Activated CD4-positive, alpha-beta memory T cell treated with anti-CD3 and anti-CD28 coated beads, Interleukin-2, amount 10 ng/mL, durations not matched to agents 7 days and 5 days (primary cell): ENCODE data around the gene SMIM45. TPM values are rescaled to one million over a fixed set of nuclear protein-coding genes. Genes with fewer than 3 reads are reported as not detected.

ENCODE experiments used
- CTCF ChIA-PET: fragments of 350-600 bp; sonication (Branson Sonifier 250); formaldehyde crosslinking; loops from one replicate; lab custom pipeline; 2021; ENCODE audit warnings: antibody characterized with exemption, inconsistent platforms; lab: Charles Lee
- POLR2A ChIA-PET: fragments of 350-600 bp; sonication (Branson Sonifier 250); formaldehyde crosslinking; loops from one replicate; lab custom pipeline; 2021; ENCODE audit warnings: antibody characterized with exemption; lab: Charles Lee
- DNase-seq: peaks from one replicate; pipeline ENCODE4 v3.0.0-alpha.2; 2020
- H3K27ac Mint-ChIP-seq: one replicate; pipeline ENCODE4 v1.8.0; 2021; ENCODE audit warnings: mild to moderate bottlenecking, mixed read lengths
- H3K27me3 Mint-ChIP-seq: one replicate; pipeline ENCODE4 v1.8.0; 2021; ENCODE audit warnings: mixed read lengths
- H3K36me3 Mint-ChIP-seq: one replicate; pipeline ENCODE4 v1.8.0; 2021; ENCODE audit warnings: low read depth, mixed read lengths
- H3K4me1 Mint-ChIP-seq: one replicate; pipeline ENCODE4 v1.8.0; 2021; ENCODE audit warnings: mixed read lengths
- H3K4me3 Mint-ChIP-seq: one replicate; pipeline ENCODE4 v1.8.0; 2021; ENCODE audit warnings: mild to moderate bottlenecking, mixed read lengths
- H3K9me3 Mint-ChIP-seq: one replicate; pipeline ENCODE4 v1.8.0; 2021; ENCODE audit warnings: mixed read lengths
- total RNA-seq, 2 experiments: library from RNA; stranded (reverse); gene quantifications; one replicate each; pipeline ENCODE4 v1.2.3, GENCODE V29; 2021

Gene SMIM45

GRCh38 chr22:42007922-42008321 is 56.0 kb downstream of the SMIM45 start:
- Mint-ChIP-seq H3K9me3 (peaks cover 24% of the 10 kb centered on the region), H3K27me3 (peaks cover 10% of the 10 kb centered on the region), H3K36me3 (peaks cover 15% of the 10 kb centered on the region), H3K27ac (no peak overlapping the region), H3K4me1 (peaks cover 4% of the 10 kb centered on the region), H3K4me3 (no peak overlapping the region)
- ChIA-PET POLR2A (interaction anchor here (1.5 kb wide), 1 partner anchor 8 kb away, joined by 3 read pairs; no protein-coding TSS in a partner anchor), CTCF (no interaction called here)
- DNase-seq = no peak

Other genes with a start within 250 kb of the SMIM45 start
- gene CCDC134, start 151.5 kb upstream of the SMIM45 start, total RNA-seq = 10 to 100 TPM; 17.9 to 20.3 TPM
- gene SREBF2, start 119.0 kb upstream of the SMIM45 start, total RNA-seq = 100 to 1,000 TPM; 150 to 157 TPM
- gene SHISA8, start 37.1 kb upstream of the SMIM45 start, total RNA-seq = not detected
- gene TNFRSF13C, start 25.3 kb upstream of the SMIM45 start, total RNA-seq = 1 to 10 TPM; 2.3 to 2.6 TPM
- gene CENPM, start 5.0 kb upstream of the SMIM45 start, total RNA-seq = 10 to 100 TPM; 71.8 to 81.2 TPM
- 1 to 10 TPM; 2.8 to 3.2 TPM for gene SEPTIN3, start 17.3 kb downstream of the SMIM45 start, total RNA-seq
- gene WBP2NL, start 46.6 kb downstream of the SMIM45 start, total RNA-seq = 1 to 10 TPM; 2.0 to 2.3 TPM
- gene NAGA, start 118.7 kb downstream of the SMIM45 start, total RNA-seq = 10 to 100 TPM; 33.7 to 35.0 TPM
- gene PHETA2, start 122.1 kb downstream of the SMIM45 start, total RNA-seq = 1 to 10 TPM; 3.6 to 4.5 TPM
- gene SMDT1, start 127.5 kb downstream of the SMIM45 start, total RNA-seq = 10 to 100 TPM; 92.7 to 98.1 TPM
- gene NDUFA6, start 138.6 kb downstream of the SMIM45 start, total RNA-seq = 10 to 100 TPM; 94.8 to 97.1 TPM
- gene CYP2D6, start 178.7 kb downstream of the SMIM45 start, total RNA-seq = 1 to 10 TPM; 1.9 to 2.4 TPM